A549 (cell line): ENCODE results near the gene PIK3CD. TPM values are rescaled to one million over a fixed set of nuclear protein-coding genes. Genes with fewer than 3 reads are reported as not detected.
A peak's percentile ranks its signal among the peaks of the same experiment; 100 is the strongest.

Source experiments
- ATAC-seq, 2 experiments: fragments of 200-7000 bp in 1 of 2; fragments of >200 bp in 1 of 2; cut with Nextera tagmentation in 1 of 2; cut with Tn5 transposase in 1 of 2; 3 replicates each; pipeline versions ENCODE4 v1.8.0 to v1.9.1; 2018 to 2020; ENCODE audit warnings: mild to moderate bottlenecking in 1 of 2, moderate library complexity in 1 of 2
- CTCF ChIA-PET: fragments of 300-600 bp; sonication (Branson Sonifier 250); formaldehyde crosslinking; extraction: SDS; loops from one replicate; lab custom pipeline; 2021; ENCODE audit warnings: antibody characterized with exemption, inconsistent platforms; lab: Yijun Ruan, JAX
- POLR2A ChIA-PET: fragments of 350-600 bp; formaldehyde crosslinking; extraction: SDS; loops from one replicate; lab custom pipeline; 2021; ENCODE audit warnings: antibody characterized with exemption, inconsistent platforms; lab: Yijun Ruan, JAX
- DNase-seq, 2 experiments: peaks; one replicate each; pipeline versions ENCODE4 v3.0.0 to v3.0.0-alpha.2; 2011 to 2016; ENCODE audit warnings: low read depth in 1 of 2, low spot score in 1 of 2
- FAIRE-seq: peaks from 2 replicates; lab custom pipeline; 2011; peaks lifted over from hg19 to GRCh38; lab: Jason Lieb, UNC
- H3K27ac ChIP-seq, 2 experiments: fragments of >200 bp; sonication (Bioruptor Twin); formaldehyde crosslinking; 3 replicates each; pipeline ENCODE4 v1.5.1; 2016 to 2017
- H3K4me1 ChIP-seq: fragments of >200 bp; sonication (Bioruptor Twin); formaldehyde crosslinking; 3 replicates; pipeline ENCODE4 v1.6.1; 2016
- H3K4me2 ChIP-seq: fragments of >200 bp; sonication (Bioruptor Twin); formaldehyde crosslinking; 3 replicates; pipeline ENCODE4 v1.6.1; 2016
- H3K4me3 ChIP-seq: fragments of >200 bp; sonication (Bioruptor Twin); formaldehyde crosslinking; 3 replicates; pipeline ENCODE4 v1.5.1; 2016
- H3K9me3 ChIP-seq: fragments of >200 bp; sonication (Bioruptor Twin); formaldehyde crosslinking; 3 replicates; pipeline ENCODE4 v1.6.1; 2016
- ATOH8 ChIP-seq: fragments of 250-450 bp; sonication (Bioruptor Pico); IDR thresholded peaks from 2 replicates; pipeline ENCODE4 v1.5.0; 2020; ENCODE audit warnings: low read depth, mild to moderate bottlenecking, moderate library complexity
- CEBPB ChIP-seq, 2 experiments: fragments of >200 bp in 1 of 2; sonication (Bioruptor Twin) in 1 of 2; formaldehyde crosslinking in 1 of 2; IDR thresholded peaks; 2 replicates each; pipeline ENCODE4 v1.6.1; 2012 to 2016
- CTCF ChIP-seq: fragments of >200 bp; sonication (Bioruptor Twin); formaldehyde crosslinking; IDR thresholded peaks from 3 replicates; pipeline ENCODE4 v1.5.1; 2016
- E2F6 ChIP-seq: IDR thresholded peaks from 2 replicates; pipeline ENCODE4 v1.6.1; 2012; ENCODE audit warnings: low read depth, borderline replicate concordance
- EHF ChIP-seq: fragments of 250-450 bp; sonication (Bioruptor Pico); IDR thresholded peaks from 2 replicates; pipeline ENCODE4 v1.5.0; 2020; ENCODE audit warnings: mild to moderate bottlenecking
- ESRRA ChIP-seq: fragments of 150-350 bp; IDR thresholded peaks from 2 replicates; pipeline ENCODE4 v1.6.1; 2014; ENCODE audit warnings: mild to moderate bottlenecking, low read length, borderline replicate concordance
- FOSB ChIP-seq: fragments of 250-450 bp; sonication (Bioruptor Pico); IDR thresholded peaks from 2 replicates; pipeline ENCODE4 v1.5.0; 2020; ENCODE audit warnings: mild to moderate bottlenecking, moderate library complexity
- FOSL2 ChIP-seq, 2 experiments: fragments of 450-650 bp in 1 of 2; fragments of >200 bp in 1 of 2; sonication (Bioruptor Twin) in 1 of 2; formaldehyde crosslinking; IDR thresholded peaks; 2 replicates each; pipeline versions ENCODE4 v1.5.0 to v1.6.1; 2016 to 2020; ENCODE audit warnings: mild to moderate bottlenecking in 1 of 2, moderate library complexity in 1 of 2
- FOXS1 ChIP-seq: fragments of 250-450 bp; sonication (Bioruptor Pico); IDR thresholded peaks from 2 replicates; pipeline ENCODE4 v1.5.0; 2020; ENCODE audit warnings: mild to moderate bottlenecking, moderate library complexity
- HDAC2 ChIP-seq: fragments of 200-600 bp; sonication (generic); IDR thresholded peaks from 2 replicates; pipeline ENCODE4 v1.6.1; 2016
- HES2 ChIP-seq: fragments of >200 bp; sonication (Bioruptor Twin); formaldehyde crosslinking; IDR thresholded peaks from 2 replicates; pipeline ENCODE4 v1.6.1; 2016
- HEYL ChIP-seq: fragments of 250-450 bp; sonication (Bioruptor Pico); IDR thresholded peaks from 2 replicates; pipeline ENCODE4 v1.8.0; 2021; ENCODE audit warnings: mild to moderate bottlenecking, moderate library complexity
- MAFK ChIP-seq: fragments of 450-650 bp; IDR thresholded peaks from 2 replicates; pipeline ENCODE4 v1.6.1; 2014; ENCODE audit not compliant: partially characterized antibody
- MAX ChIP-seq: IDR thresholded peaks from 2 replicates; pipeline ENCODE4 v1.6.1; 2012
- MAZ ChIP-seq: fragments of 150-350 bp; IDR thresholded peaks from 2 replicates; pipeline ENCODE4 v1.6.1; 2014; ENCODE audit warnings: antibody characterized with exemption, low read depth, low read length, borderline replicate concordance
- MYC ChIP-seq: IDR thresholded peaks from 2 replicates; pipeline ENCODE4 v1.6.1; 2012; ENCODE audit warnings: mild to moderate bottlenecking, inconsistent platforms, low read length, improper control_type of control experiment, borderline replicate concordance
- NPAS2 ChIP-seq: fragments of 250-450 bp; sonication (Bioruptor Pico); IDR thresholded peaks from 2 replicates; pipeline ENCODE4 v1.8.0; 2022; ENCODE audit warnings: mild to moderate bottlenecking, moderate library complexity, borderline replicate concordance
- PBX3 ChIP-seq: IDR thresholded peaks from 2 replicates; pipeline ENCODE4 v1.6.1; 2012
- POLR2AphosphoS2 ChIP-seq: conservative IDR thresholded peaks from 2 replicates; pipeline ENCODE4 v1.6.1; 2012; ENCODE audit warnings: low read length, improper control_type of control experiment, inconsistent platforms
- SREBF2 ChIP-seq: fragments of 450-650 bp; IDR thresholded peaks from 2 replicates; pipeline ENCODE4 v1.6.1; 2014; ENCODE audit warnings: mild to moderate bottlenecking, moderate library complexity
- ZSCAN20 ChIP-seq: fragments of 250-450 bp; sonication (Bioruptor Pico); IDR thresholded peaks from 2 replicates; pipeline ENCODE4 v1.8.0; 2022; ENCODE audit warnings: mild to moderate bottlenecking, moderate library complexity
- WGBS: methylation state at CpG from one replicate; pipeline ENCODE4 v1.1.6; 2017; ENCODE audit errors: missing lambda C conversion rate; 5-methylcytosine and 5-hydroxymethylcytosine counted together
- polyA plus RNA-seq, 4 experiments: library from polyadenylated mRNA; depleted of rRNA in 3 of 4; stranded (reverse); fragments of >200 nt; fragmentation: RNase III in 1 of 4; extraction: RNeasy Plus Mini Kit Qiagen cat#74134 plus additional on column Dnase treatment in 1 of 4; gene quantifications; 2 replicates in 3 of 4; 3 replicates in 1 of 4; pipeline ENCODE4 v1.2.3, GENCODE V29; 2011 to 2017

The PIK3CD gene
- polyA plus RNA-seq, 2 of the 4 experiments (the other 2 are of a cell fraction), result 2.4 to 3.5 TPM

- no peak for FAIRE-seq
- Histone ChIP-seq H3K9me3 (no peaks in the 10 kb centered on the region), H3K4me3 (no peak overlapping the region), H3K27ac (peak overlapping the region; percentile 56 to 70; a peak in 4 of 6 replicates), H3K4me1 (peaks cover 19% of the 10 kb centered on the region), H3K4me2 (peak overlapping the region; percentile 60)
- TF ChIP-seq MAX, result 0 out of 2 replicates have a peak, but pooled peaks have one; percentile 9
- TF ChIP-seq FOSL2 (IDR thresholded peaks at IDR 0.05), result no peak
- peak; percentile 52 for TF ChIP-seq FOSL2 (CRISPR knock-in tag; IDR thresholded peaks at IDR 0.05)
- TF ChIP-seq CTCF, result no peak
- peak; percentile 30 for TF ChIP-seq MAFK
- ChIA-PET CTCF (interaction anchor here (0.9 to 1.5 kb wide), 2 partner anchors 21 to 172 kb away, joined by 4 to 6 read pairs; no protein-coding TSS in a partner anchor), POLR2A (interaction anchor here (0.6 kb wide), 2 partner anchors 14 to 91 kb away, joined by 3 to 4 read pairs; no protein-coding TSS in a partner anchor)
- ATAC-seq, result peak; percentile 91 to 95
- DNase-seq, result peak; percentile 53 to 64
- WGBS, result 20% methylated on average over 12 of the region's 12 CpGs
Observed at GRCh38 chr1:9700340-9700739, 48.8 kb downstream of the PIK3CD start.

GRCh38 chr1:9701665-9702064, 50.1 kb downstream of the PIK3CD start:
- FAIRE-seq (no peak), DNase-seq (no peak), ATAC-seq (no peak)
- Histone ChIP-seq H3K9me3 (no peaks in the 10 kb centered on the region), H3K4me3 (no peak overlapping the region), H3K27ac (no peak overlapping the region), H3K4me2 (no peak overlapping the region), H3K4me1 (peaks cover 19% of the 10 kb centered on the region)
- CTCF ChIA-PET, result interaction anchor here (0.6 to 2.4 kb wide), 10 partner anchors 14 to 168 kb away, joined by 3 to 15 read pairs (median 3); no protein-coding TSS in a partner anchor
- no peak for TF ChIP-seq EHF (CRISPR knock-in tag)
- no peak for TF ChIP-seq ATOH8
- TF ChIP-seq ZSCAN20 (CRISPR knock-in tag), result no peak
- TF ChIP-seq FOSL2 (IDR thresholded peaks at IDR 0.05), result no peak
- no peak for TF ChIP-seq FOSL2 (CRISPR knock-in tag; IDR thresholded peaks at IDR 0.05)
- no peak for TF ChIP-seq MAZ
- no peak for TF ChIP-seq HES2
- no peak for TF ChIP-seq MYC
- TF ChIP-seq E2F6, result no peak
- TF ChIP-seq NPAS2 (CRISPR knock-in tag), result no peak
- no peak for TF ChIP-seq CEBPB (IDR thresholded peaks at IDR 0.05)
- TF ChIP-seq ESRRA, result no peak
- no peak for TF ChIP-seq FOXS1 (CRISPR knock-in tag)
- no peak for TF ChIP-seq HEYL
- no peak for TF ChIP-seq SREBF2
- TF ChIP-seq HDAC2, result no peak
- TF ChIP-seq PBX3, result no peak
- TF ChIP-seq FOSB, result no peak
- no peak for TF ChIP-seq POLR2AphosphoS2
- POLR2A ChIA-PET, result no interaction called here
- 77% methylated on average over 4 of the region's 4 CpGs for WGBS
